ENCODE data around the gene SAMSN1.

- TF ChIP-seq POLR2A (IDR thresholded peaks at IDR 0.05) (no peak), CTCF (IDR thresholded peaks at IDR 0.05 in 4 of 5, conservative IDR thresholded peaks at IDR 0.05 in 1 of 5) (no peak)
Observed at GRCh38 chr21:14528815-14529214, 17.3 kb downstream of the SAMSN1 start.
